Ovary (tissue), 3 donors: Measurements from ENCODE around the gene ZNF280B.
"Not testable (repeated sequence)": the region's sequence is repeated elsewhere in the genome, so short reads cannot be mapped to it uniquely, and the experiment has no call there.

ENCODE experiments used
- EP300 ChIP-seq: sonication (generic); formaldehyde crosslinking; IDR thresholded peaks from one replicate; pipeline ENCODE4 v1.6.1; 2017; ENCODE audit warnings: antibody characterized with exemption
- POLR2A ChIP-seq: fragments of 450-650 bp; IDR thresholded peaks from one replicate; pipeline ENCODE4 v1.6.1; 2017; ENCODE audit warnings: antibody characterized with exemption, mild to moderate bottlenecking, moderate library complexity
- TF ChIP-seq, protein P1 (sequence below), 3 donors: fragments of 450-650 bp in 2 of 3; fragments of 200-600 bp in 1 of 3; IDR thresholded peaks; one replicate each; pipeline versions ENCODE4 v1.5.1 to v1.8.0; 2016 to 2022; ENCODE audit warnings: antibody characterized with exemption in 3 of 3, mild to moderate bottlenecking in 1 of 3
- donor health status: DM: no; HTN: no; CAD: no.

GRCh38 chr22:22491589-22491988 lies 17.0 kb downstream of the ZNF280B start:
- TF ChIP-seq, protein P1, sequence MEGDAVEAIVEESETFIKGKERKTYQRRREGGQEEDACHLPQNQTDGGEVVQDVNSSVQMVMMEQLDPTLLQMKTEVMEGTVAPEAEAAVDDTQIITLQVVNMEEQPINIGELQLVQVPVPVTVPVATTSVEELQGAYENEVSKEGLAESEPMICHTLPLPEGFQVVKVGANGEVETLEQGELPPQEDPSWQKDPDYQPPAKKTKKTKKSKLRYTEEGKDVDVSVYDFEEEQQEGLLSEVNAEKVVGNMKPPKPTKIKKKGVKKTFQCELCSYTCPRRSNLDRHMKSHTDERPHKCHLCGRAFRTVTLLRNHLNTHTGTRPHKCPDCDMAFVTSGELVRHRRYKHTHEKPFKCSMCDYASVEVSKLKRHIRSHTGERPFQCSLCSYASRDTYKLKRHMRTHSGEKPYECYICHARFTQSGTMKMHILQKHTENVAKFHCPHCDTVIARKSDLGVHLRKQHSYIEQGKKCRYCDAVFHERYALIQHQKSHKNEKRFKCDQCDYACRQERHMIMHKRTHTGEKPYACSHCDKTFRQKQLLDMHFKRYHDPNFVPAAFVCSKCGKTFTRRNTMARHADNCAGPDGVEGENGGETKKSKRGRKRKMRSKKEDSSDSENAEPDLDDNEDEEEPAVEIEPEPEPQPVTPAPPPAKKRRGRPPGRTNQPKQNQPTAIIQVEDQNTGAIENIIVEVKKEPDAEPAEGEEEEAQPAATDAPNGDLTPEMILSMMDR (IDR thresholded peaks at IDR 0.05), result not testable (repeated sequence)
- not testable (repeated sequence) for TF ChIP-seq EP300, POLR2A
